Progenitor cell of endocrine pancreas (in vitro differentiated cells): ENCODE results near the gene NXPE3. TPM values are rescaled to one million over a fixed set of nuclear protein-coding genes. Genes with fewer than 3 reads are reported as not detected.

Experiments
- DNase-seq: peaks from one replicate; pipeline ENCODE4 v3.0.0; 2021; ENCODE audit warnings: low spot score; ENCODE audit not compliant: unreplicated experiment
- H3K27ac Mint-ChIP-seq: 2 replicates; pipeline ENCODE4 v1.8.0; 2021; ENCODE audit warnings: mild to moderate bottlenecking, moderate library complexity, mixed read lengths
- H3K27me3 Mint-ChIP-seq: 2 replicates; pipeline ENCODE4 v1.8.0; 2021; ENCODE audit warnings: mixed read lengths
- H3K36me3 Mint-ChIP-seq: 2 replicates; pipeline ENCODE4 v1.8.0; 2022; ENCODE audit warnings: mixed read lengths; ENCODE audit not compliant: insufficient read depth
- H3K4me1 Mint-ChIP-seq: 2 replicates; pipeline ENCODE4 v1.8.0; 2021; ENCODE audit warnings: low read depth, mixed read lengths
- H3K4me3 Mint-ChIP-seq: 2 replicates; pipeline ENCODE4 v1.8.0; 2021; ENCODE audit warnings: low read depth, mild to moderate bottlenecking, moderate library complexity, mixed read lengths
- H3K9me3 Mint-ChIP-seq: 2 replicates; pipeline ENCODE4 v1.8.0; 2021; ENCODE audit warnings: low read depth, mixed read lengths
- CTCF ChIP-seq: fragments of 200-600 bp; sonication (generic); IDR thresholded peaks from one replicate; pipeline ENCODE4 v1.5.0; 2021; ENCODE audit warnings: antibody characterized with exemption, mild to moderate bottlenecking; ENCODE audit not compliant: unreplicated experiment
- total RNA-seq: library from RNA; stranded (reverse); gene quantifications from 2 replicates; pipeline ENCODE4 v1.2.1, GENCODE V29; 2021

The NXPE3 gene
- total RNA-seq, 1 donor from 2014 or later: 6.4 TPM

- Mint-ChIP-seq H3K27me3 (no peaks in the 10 kb centered on the region), H3K36me3 (peaks cover 31% of the 10 kb centered on the region), H3K9me3 (peaks cover 16% of the 10 kb centered on the region), H3K4me1 (no peaks in the 10 kb centered on the region), H3K27ac (no peak overlapping the region), H3K4me3 (no peak overlapping the region)
- no peak for TF ChIP-seq CTCF
- no peak for DNase-seq
Observed at GRCh38 chr3:101791778-101792177, 12.8 kb downstream of the NXPE3 start.

GRCh38 chr3:101796077-101796680, 17.2 kb downstream of the NXPE3 start:
- DNase-seq: no peak
- Mint-ChIP-seq H3K36me3 (peaks cover 22% of the 10 kb centered on the region), H3K9me3 (peaks cover 16% of the 10 kb centered on the region), H3K27ac (no peak overlapping the region), H3K27me3 (no peaks in the 10 kb centered on the region), H3K4me3 (no peak overlapping the region), H3K4me1 (no peaks in the 10 kb centered on the region)
- no peak for TF ChIP-seq CTCF

- Mint-ChIP-seq H3K9me3 (peaks cover 4% of the 10 kb centered on the region), H3K4me1 (no peaks in the 10 kb centered on the region), H3K36me3 (peaks cover 8% of the 10 kb centered on the region), H3K4me3 (no peak overlapping the region), H3K27me3 (no peaks in the 10 kb centered on the region), H3K27ac (no peak overlapping the region)
- TF ChIP-seq CTCF: no peak
- DNase-seq: no peak
Observed at GRCh38 chr3:101801174-101801573, 22.2 kb downstream of the NXPE3 start.

- Mint-ChIP-seq H3K27ac (no peak overlapping the region), H3K36me3 (peaks cover 8% of the 10 kb centered on the region), H3K4me1 (no peaks in the 10 kb centered on the region), H3K9me3 (peaks cover 4% of the 10 kb centered on the region), H3K27me3 (no peaks in the 10 kb centered on the region), H3K4me3 (no peak overlapping the region)
- no peak for DNase-seq
- no peak for TF ChIP-seq CTCF
Observed at GRCh38 chr3:101802179-101802578, 23.2 kb downstream of the NXPE3 start.

GRCh38 chr3:101803173-101803782, 24.3 kb downstream of the NXPE3 start:
- H3K36me3 Mint-ChIP-seq: peaks cover 5% of the 10 kb centered on the region
- H3K4me3 Mint-ChIP-seq: no peak overlapping the region
- DNase-seq: no peak
- no peaks in the 10 kb centered on the region for H3K27me3 Mint-ChIP-seq
- H3K27ac Mint-ChIP-seq: no peak overlapping the region
- peaks cover 4% of the 10 kb centered on the region for H3K9me3 Mint-ChIP-seq
- no peaks in the 10 kb centered on the region for H3K4me1 Mint-ChIP-seq
- peak; percentile 87 for TF ChIP-seq CTCF
